ENCODE data around the gene HCFC1. TPM values are rescaled to one million over a fixed set of nuclear protein-coding genes. Genes with fewer than 3 reads are reported as not detected.

Gene HCFC1
- polyA plus RNA-seq, 1 of the 3 experiments (the other 2 are of a cell fraction), result 9.5 TPM

DNA sequence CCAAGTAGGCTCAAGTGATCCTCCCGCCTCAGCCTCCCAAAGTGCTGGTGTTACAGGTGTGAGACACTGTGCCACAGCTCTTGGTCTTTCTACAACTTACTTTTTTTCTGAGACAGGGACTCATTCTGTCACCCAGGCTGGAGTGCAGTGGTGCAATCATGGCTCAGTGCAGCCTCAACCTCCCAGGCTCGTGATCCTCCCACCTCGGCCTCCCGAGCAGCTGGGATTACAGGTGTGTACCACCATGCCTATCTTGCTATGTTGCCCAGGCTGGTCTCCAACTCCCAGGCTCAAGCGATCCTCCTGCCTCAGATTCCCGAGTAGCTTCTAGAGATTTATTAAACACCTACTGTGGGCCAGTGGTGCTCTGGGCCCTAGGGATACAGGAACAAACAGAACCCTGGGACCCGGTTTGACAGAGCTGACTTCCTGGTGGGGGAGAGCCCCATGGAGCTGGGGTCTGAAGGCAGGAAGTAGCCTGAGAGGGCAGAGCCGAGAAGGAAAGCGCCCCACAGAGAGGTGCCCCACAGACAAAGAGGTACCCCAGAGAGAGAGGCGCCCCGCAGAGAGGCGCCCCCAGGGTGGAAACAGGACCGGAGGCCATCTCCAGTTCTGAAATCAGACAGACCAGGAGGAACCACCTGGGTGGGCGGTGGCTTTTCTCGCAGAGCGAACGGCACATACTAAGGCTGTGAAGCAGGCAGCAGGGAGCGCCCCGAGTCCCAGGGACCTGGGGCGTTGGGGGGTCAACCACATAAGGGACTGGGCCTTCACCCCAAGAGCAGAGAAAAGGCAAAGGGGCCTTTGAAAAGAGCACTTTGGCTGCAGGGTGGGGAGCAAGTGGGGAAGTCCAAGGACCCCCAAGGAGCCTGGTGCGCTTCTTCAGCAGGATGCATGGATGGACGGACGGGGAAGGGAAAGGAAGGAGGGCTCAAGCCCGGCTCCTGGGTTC is 43.1 kb upstream of the HCFC1 start:
- 53% methylated on average over 19 of the region's 24 CpGs for WGBS (ENCODE audit: low lambda C conversion rate)

DNA sequence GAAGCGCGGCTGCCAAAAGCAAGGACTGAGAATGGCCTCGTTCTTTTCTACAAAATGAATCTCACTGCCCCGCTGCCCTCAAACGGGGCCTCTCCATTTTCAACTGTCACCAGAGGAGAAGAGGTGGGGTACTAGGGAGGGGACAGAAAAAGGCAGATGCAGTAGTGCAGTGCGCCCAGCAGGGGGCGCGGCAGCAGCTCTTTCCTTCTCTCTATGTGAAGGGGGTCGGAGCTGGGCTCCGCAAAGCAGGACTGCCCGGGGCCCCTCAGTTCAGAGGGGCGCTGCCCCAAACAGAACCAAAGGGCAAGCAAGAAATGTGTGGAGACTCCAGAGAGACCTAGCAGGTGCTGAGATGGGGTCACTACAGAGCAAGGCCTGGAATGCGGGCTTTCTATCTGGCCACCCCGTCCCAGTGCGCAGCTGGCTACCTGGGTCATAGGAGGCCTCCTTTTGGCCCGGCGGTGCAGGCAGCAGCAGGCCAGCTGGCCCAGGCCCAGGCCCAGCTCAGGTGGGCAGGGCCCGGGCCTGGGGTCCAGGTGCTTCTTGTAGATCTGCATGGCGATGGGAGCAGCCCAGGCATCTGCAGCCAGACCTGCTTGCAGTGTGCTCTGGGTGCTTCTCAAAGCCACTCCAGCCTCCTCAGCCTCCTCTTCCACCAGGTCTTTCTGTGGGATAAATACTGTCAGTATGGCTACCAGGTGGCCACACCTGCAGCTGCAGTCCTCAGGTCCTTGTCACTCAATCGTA is 42.2 kb upstream of the HCFC1 start:
- Histone ChIP-seq H2AFZ (ENCODE audit: low read depth) (no peak overlapping the region), H3K79me2 (ENCODE audit: insufficient read depth) (peaks cover 19% of the 10 kb centered on the region), H3K9me3 (no peaks in the 10 kb centered on the region), H3K4me1 (ENCODE audit: control insufficient read depth in 1 of 2, insufficient read depth in 2 of 2, low read depth in 1 of 2, low read length in 1 of 2) (peaks cover 0 to 7% of the 10 kb centered on the region in 2 experiments; a peak in 1 of 4 replicates), H3F3A (replicated peaks; ENCODE audit: insufficient read depth) (no peaks in the 10 kb centered on the region), H3K9me2 (no peaks in the 10 kb centered on the region), H3K27ac (ENCODE audit: low read depth in 2 of 2, low read length in 1 of 2) (no peak overlapping the region), H3K9ac (no peak overlapping the region), H3K27me3 (ENCODE audit: insufficient read depth) (no peaks in the 10 kb centered on the region), H3K4me2 (no peak overlapping the region), H4K20me1 (ENCODE audit: insufficient read depth) (peaks cover 4% of the 10 kb centered on the region; the same call in 1 of the 2 replicates), H3K36me3 (replicated peaks in 1 of 2; ENCODE audit: control insufficient read depth in 1 of 2, insufficient read depth in 2 of 2, low read length in 1 of 2) (peaks cover 0 to 27% of the 10 kb centered on the region in 2 experiments), H3K4me3 (ENCODE audit: low read depth in 2 of 2, low read length in 1 of 2) (peak overlapping the region in 1 of 2 experiments; percentile 17; a peak in 1 of 4 replicates)
- peak; percentile 88 for DNase-seq
- CTCF ChIA-PET, result interaction anchor here (0.7 to 5.5 kb wide), 33 partner anchors 8 to 522 kb away, joined by 3 to 94 read pairs (median 4); partner anchors contain the start of genes MECP2 and PLXNB3
- POLR2A ChIA-PET, result no interaction called here
- WGBS (ENCODE audit: low lambda C conversion rate), result 23% methylated on average over 12 of the region's 20 CpGs
- TF ChIP-seq, protein P1, sequence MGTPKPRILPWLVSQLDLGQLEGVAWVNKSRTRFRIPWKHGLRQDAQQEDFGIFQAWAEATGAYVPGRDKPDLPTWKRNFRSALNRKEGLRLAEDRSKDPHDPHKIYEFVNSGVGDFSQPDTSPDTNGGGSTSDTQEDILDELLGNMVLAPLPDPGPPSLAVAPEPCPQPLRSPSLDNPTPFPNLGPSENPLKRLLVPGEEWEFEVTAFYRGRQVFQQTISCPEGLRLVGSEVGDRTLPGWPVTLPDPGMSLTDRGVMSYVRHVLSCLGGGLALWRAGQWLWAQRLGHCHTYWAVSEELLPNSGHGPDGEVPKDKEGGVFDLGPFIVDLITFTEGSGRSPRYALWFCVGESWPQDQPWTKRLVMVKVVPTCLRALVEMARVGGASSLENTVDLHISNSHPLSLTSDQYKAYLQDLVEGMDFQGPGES (IDR thresholded peaks at IDR 0.05; ENCODE audit: low read depth, low read length), result no peak
- TF ChIP-seq EZH2phosphoT487 (IDR thresholded peaks at IDR 0.05; ENCODE audit: borderline replicate concordance, low read depth) (no peak), MXI1 (IDR thresholded peaks at IDR 0.05; ENCODE audit: low read depth, low read length) (no peak), FOSL2 (IDR thresholded peaks at IDR 0.05; ENCODE audit: borderline replicate concordance, low read depth) (no peak), SMC3 (IDR thresholded peaks at IDR 0.05; ENCODE audit: low read depth, low read length) (peak; percentile 60), JUND (IDR thresholded peaks at IDR 0.05) (no peak)
- TF ChIP-seq, protein P2, sequence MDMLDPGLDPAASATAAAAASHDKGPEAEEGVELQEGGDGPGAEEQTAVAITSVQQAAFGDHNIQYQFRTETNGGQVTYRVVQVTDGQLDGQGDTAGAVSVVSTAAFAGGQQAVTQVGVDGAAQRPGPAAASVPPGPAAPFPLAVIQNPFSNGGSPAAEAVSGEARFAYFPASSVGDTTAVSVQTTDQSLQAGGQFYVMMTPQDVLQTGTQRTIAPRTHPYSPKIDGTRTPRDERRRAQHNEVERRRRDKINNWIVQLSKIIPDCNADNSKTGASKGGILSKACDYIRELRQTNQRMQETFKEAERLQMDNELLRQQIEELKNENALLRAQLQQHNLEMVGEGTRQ (IDR thresholded peaks at IDR 0.05; ENCODE audit: borderline replicate concordance, low read depth, low read length), result no peak
- TF ChIP-seq, protein P3, sequence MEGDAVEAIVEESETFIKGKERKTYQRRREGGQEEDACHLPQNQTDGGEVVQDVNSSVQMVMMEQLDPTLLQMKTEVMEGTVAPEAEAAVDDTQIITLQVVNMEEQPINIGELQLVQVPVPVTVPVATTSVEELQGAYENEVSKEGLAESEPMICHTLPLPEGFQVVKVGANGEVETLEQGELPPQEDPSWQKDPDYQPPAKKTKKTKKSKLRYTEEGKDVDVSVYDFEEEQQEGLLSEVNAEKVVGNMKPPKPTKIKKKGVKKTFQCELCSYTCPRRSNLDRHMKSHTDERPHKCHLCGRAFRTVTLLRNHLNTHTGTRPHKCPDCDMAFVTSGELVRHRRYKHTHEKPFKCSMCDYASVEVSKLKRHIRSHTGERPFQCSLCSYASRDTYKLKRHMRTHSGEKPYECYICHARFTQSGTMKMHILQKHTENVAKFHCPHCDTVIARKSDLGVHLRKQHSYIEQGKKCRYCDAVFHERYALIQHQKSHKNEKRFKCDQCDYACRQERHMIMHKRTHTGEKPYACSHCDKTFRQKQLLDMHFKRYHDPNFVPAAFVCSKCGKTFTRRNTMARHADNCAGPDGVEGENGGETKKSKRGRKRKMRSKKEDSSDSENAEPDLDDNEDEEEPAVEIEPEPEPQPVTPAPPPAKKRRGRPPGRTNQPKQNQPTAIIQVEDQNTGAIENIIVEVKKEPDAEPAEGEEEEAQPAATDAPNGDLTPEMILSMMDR (IDR thresholded peaks at IDR 0.05), result peak; percentile 98

More for the DNA sequence above, 43.1 kb upstream of the HCFC1 start:
- no peak overlapping the region for H3K4me2 ChIP-seq
- H3K36me3 ChIP-seq (replicated peaks in 1 of 2; ENCODE audit: control insufficient read depth in 1 of 2, insufficient read depth in 2 of 2, low read length in 1 of 2), result peaks cover 0 to 27% of the 10 kb centered on the region in 2 experiments
- peaks cover 4% of the 10 kb centered on the region; the same call in 1 of the 2 replicates for H4K20me1 ChIP-seq (ENCODE audit: insufficient read depth)
- H3K9me2 ChIP-seq, result no peaks in the 10 kb centered on the region
- no peaks in the 10 kb centered on the region for H3K27me3 ChIP-seq (ENCODE audit: insufficient read depth)
- peaks cover 26% of the 10 kb centered on the region for H3K79me2 ChIP-seq (ENCODE audit: insufficient read depth)
- no peak overlapping the region for H3K4me3 ChIP-seq (ENCODE audit: low read depth in 2 of 2, low read length in 1 of 2)
- no peaks in the 10 kb centered on the region for H3K9me3 ChIP-seq
- H2AFZ ChIP-seq (ENCODE audit: low read depth), result no peak overlapping the region
- TF ChIP-seq, protein P1 (IDR thresholded peaks at IDR 0.05; ENCODE audit: low read depth, low read length), result no peak
- TF ChIP-seq FOSL2 (IDR thresholded peaks at IDR 0.05; ENCODE audit: borderline replicate concordance, low read depth) (no peak), FOXJ3 (CRISPR knock-in tag; IDR thresholded peaks at IDR 0.05) (no peak), SMC3 (IDR thresholded peaks at IDR 0.05; ENCODE audit: low read depth, low read length) (no peak), EZH2phosphoT487 (IDR thresholded peaks at IDR 0.05; ENCODE audit: borderline replicate concordance, low read depth) (no peak), MXI1 (IDR thresholded peaks at IDR 0.05; ENCODE audit: low read depth, low read length) (no peak), FOXM1 (IDR thresholded peaks at IDR 0.05; ENCODE audit: low read depth) (no peak)
- TF ChIP-seq, protein P2 (IDR thresholded peaks at IDR 0.05; ENCODE audit: borderline replicate concordance, low read depth, low read length), result no peak
- TF ChIP-seq, protein P4, sequence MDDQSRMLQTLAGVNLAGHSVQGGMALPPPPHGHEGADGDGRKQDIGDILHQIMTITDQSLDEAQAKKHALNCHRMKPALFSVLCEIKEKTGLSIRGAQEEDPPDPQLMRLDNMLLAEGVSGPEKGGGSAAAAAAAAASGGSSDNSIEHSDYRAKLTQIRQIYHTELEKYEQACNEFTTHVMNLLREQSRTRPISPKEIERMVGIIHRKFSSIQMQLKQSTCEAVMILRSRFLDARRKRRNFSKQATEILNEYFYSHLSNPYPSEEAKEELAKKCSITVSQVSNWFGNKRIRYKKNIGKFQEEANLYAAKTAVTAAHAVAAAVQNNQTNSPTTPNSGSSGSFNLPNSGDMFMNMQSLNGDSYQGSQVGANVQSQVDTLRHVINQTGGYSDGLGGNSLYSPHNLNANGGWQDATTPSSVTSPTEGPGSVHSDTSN (IDR thresholded peaks at IDR 0.05), result no peak
- H3K9ac ChIP-seq, result no peak overlapping the region
- ChIA-PET CTCF (interaction anchor here (1.0 to 5.5 kb wide), 16 partner anchors 9 to 68 kb away, joined by 3 to 94 read pairs (median 13); no protein-coding TSS in a partner anchor), POLR2A (no interaction called here)
- peaks cover 0 to 7% of the 10 kb centered on the region in 2 experiments; a peak in 1 of 4 replicates for H3K4me1 ChIP-seq (ENCODE audit: control insufficient read depth in 1 of 2, insufficient read depth in 2 of 2, low read depth in 1 of 2, low read length in 1 of 2)
- no peaks in the 10 kb centered on the region for H3F3A ChIP-seq (replicated peaks; ENCODE audit: insufficient read depth)
- no peak overlapping the region for H3K27ac ChIP-seq (ENCODE audit: low read depth in 2 of 2, low read length in 1 of 2)
- no peak for DNase-seq
